ENCODE results near the gene ADSS1.

GRCh38 chr14:104757238-104757585 is 33.2 kb downstream of the ADSS1 start:
- TF ChIP-seq CTCF (conservative IDR thresholded peaks at IDR 0.05; ENCODE audit: low read depth, low read length) (no peak), EZH2 (IDR thresholded peaks at IDR 0.05; ENCODE audit: borderline replicate concordance, low read depth, low read length, poor library complexity, severe bottlenecking) (no peak)
